ENCODE results near the gene MYO15B. TPM values are rescaled to one million over a fixed set of nuclear protein-coding genes. Genes with fewer than 3 reads are reported as not detected.

The MYO15B gene
- total and polyA plus RNA-seq, 2 of the 4 experiments (the other 2 are of a cell fraction), result 0.18 to 0.65 TPM

DNA sequence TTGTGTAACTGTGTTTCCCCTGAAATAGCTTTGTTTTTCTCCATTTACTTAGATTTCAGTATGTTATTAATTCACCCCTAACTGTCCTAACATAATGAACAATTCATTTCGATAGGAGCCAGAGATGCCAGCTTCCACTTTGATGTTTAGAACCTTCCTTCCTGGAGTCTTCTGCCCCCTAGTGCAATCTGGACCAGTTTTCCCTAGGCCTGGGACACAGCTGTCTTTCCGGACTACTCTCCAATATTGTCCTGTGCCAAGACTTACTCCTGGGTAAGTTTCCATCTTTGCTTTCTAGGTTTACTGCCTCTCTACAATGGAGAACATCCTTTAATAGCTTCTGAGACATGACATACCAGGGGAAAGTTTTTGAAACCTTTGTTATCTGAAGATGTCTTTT lies 66.6 kb downstream of the MYO15B start:
- dilution Hi-C loops (cut with HindIII; ENCODE audit: low sequenced_read_pairs, unreplicated experiment), result no loop called here

More for the DNA sequence above, 66.6 kb downstream of the MYO15B start:
- H3K9ac ChIP-seq (ENCODE audit: low read depth, low read length), result no peak overlapping the region
- H3K9me1 ChIP-seq (ENCODE audit: insufficient read depth, low read length), result no peaks in the 10 kb centered on the region
- ChIA-PET POLR2A (ENCODE audit: unreplicated experiment) (no interaction called here), CTCF (interaction anchor here (0.7 to 1.6 kb wide), 4 partner anchors 20 to 198 kb away, joined by 3 to 4 read pairs (median 3); partner anchors contain the start of gene TMEM94)
- H4K20me1 ChIP-seq (ENCODE audit: insufficient read depth, low read length), result no peaks in the 10 kb centered on the region
- no peak overlapping the region for H3K4ac ChIP-seq (ENCODE audit: low read depth, low read length)
- H3K4me2 ChIP-seq (ENCODE audit: low read depth, low read length), result no peak overlapping the region
- intact Hi-C loops (cut with micrococcal nuclease), result no loop called here
- ATAC-seq (ENCODE audit: low read depth) (no peak), DNase-seq (no peak)
- H2AK9ac ChIP-seq (replicated peaks; ENCODE audit: low read depth, low read length, poor library complexity), result no peak overlapping the region
- H3K79me1 ChIP-seq (ENCODE audit: low read depth in 1 of 2, low read length in 2 of 2), result no peaks in the 10 kb centered on the region
- H2BK120ac ChIP-seq (ENCODE audit: low read depth, low read length), result no peak overlapping the region
- no peak overlapping the region for H4K5ac ChIP-seq (ENCODE audit: low read depth, low read length)
- peaks cover 41% of the 10 kb centered on the region for H3K36me3 ChIP-seq (ENCODE audit: control insufficient read depth, insufficient read depth, low read length)
- WGBS, 2 experiments (ENCODE audit: extremely low coverage in 2 of 2, insufficient read length in 1 of 2), result 58% methylated on average over 2 of the region's 2 CpGs; no CpG with 5 or more reads in 1 of the 2 experiments
- H2AFZ ChIP-seq (replicated peaks; ENCODE audit: low read length, poor library complexity), result no peak overlapping the region
- no peak overlapping the region for H2BK5ac ChIP-seq (ENCODE audit: low read depth, low read length, poor library complexity, severe bottlenecking)
- no peak overlapping the region for H2BK20ac ChIP-seq (ENCODE audit: low read depth, low read length)
- no TSS peak for BruUV-seq (replicated peaks)
- H2BK15ac ChIP-seq (ENCODE audit: low read depth, low read length), result no peak overlapping the region
- no peak overlapping the region for H4K8ac ChIP-seq (ENCODE audit: low read depth in 2 of 2, low read length in 2 of 2)
- no peak overlapping the region for H3K27ac ChIP-seq (ENCODE audit: insufficient read depth, low read length)
- no peak overlapping the region for H4K91ac ChIP-seq (ENCODE audit: insufficient read depth, low read depth, low read length)
- TF ChIP-seq BHLHE40 (IDR thresholded peaks at IDR 0.05; ENCODE audit: low read depth, low read length) (no peak), CEBPB (IDR thresholded peaks at IDR 0.05; ENCODE audit: low read depth, low read length) (no peak)
- TF ChIP-seq, protein P1, sequence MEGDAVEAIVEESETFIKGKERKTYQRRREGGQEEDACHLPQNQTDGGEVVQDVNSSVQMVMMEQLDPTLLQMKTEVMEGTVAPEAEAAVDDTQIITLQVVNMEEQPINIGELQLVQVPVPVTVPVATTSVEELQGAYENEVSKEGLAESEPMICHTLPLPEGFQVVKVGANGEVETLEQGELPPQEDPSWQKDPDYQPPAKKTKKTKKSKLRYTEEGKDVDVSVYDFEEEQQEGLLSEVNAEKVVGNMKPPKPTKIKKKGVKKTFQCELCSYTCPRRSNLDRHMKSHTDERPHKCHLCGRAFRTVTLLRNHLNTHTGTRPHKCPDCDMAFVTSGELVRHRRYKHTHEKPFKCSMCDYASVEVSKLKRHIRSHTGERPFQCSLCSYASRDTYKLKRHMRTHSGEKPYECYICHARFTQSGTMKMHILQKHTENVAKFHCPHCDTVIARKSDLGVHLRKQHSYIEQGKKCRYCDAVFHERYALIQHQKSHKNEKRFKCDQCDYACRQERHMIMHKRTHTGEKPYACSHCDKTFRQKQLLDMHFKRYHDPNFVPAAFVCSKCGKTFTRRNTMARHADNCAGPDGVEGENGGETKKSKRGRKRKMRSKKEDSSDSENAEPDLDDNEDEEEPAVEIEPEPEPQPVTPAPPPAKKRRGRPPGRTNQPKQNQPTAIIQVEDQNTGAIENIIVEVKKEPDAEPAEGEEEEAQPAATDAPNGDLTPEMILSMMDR (conservative IDR thresholded peaks at IDR 0.05; ENCODE audit: low read depth, low read length), result 0 out of 2 replicates have a peak, but pooled peaks have one; percentile 16
- H3K56ac ChIP-seq (ENCODE audit: extremely low read depth, insufficient read depth, low read length), result no peak overlapping the region
- H3K18ac ChIP-seq (ENCODE audit: low read depth, low read length), result no peak overlapping the region
- no peaks in the 10 kb centered on the region for H3K27me3 ChIP-seq (ENCODE audit: control insufficient read depth, insufficient read depth, low read length)
- H3K23ac ChIP-seq (ENCODE audit: low read depth, low read length), result no peak overlapping the region
- H3K14ac ChIP-seq (replicated peaks; ENCODE audit: low read depth, low read length), result no peak overlapping the region
- in situ Hi-C loops (cut with MboI; ENCODE audit: low sequenced_read_pairs), result no loop called here
- H2AK5ac ChIP-seq (ENCODE audit: low read depth, low read length), result no peak overlapping the region
- H3K4me1 ChIP-seq (ENCODE audit: control insufficient read depth, insufficient read depth, low read length), result no peaks in the 10 kb centered on the region
- no peak overlapping the region for H3K4me3 ChIP-seq (ENCODE audit: insufficient read depth, low read depth, low read length)
- no peaks in the 10 kb centered on the region for H3K9me3 ChIP-seq (ENCODE audit: control insufficient read depth, insufficient read depth, low read length)

All from IMR-90 (cell line).